Activated T-helper 1 cell treated with anti-CD3 and anti-CD28 coated beads, Interleukin-12 subunit alpha, Interleukin-12 subunit beta, Interleukin-2, Interleukin-4 antibody, amounts not matched to agents 30 ng/mL and 10 ng/mL and 1 ng/mL, durations not matched to agents 14 hours and 24 hours and 36 hours (primary cell): ENCODE data around the gene PYGM. TPM values are rescaled to one million over a fixed set of nuclear protein-coding genes. Genes with fewer than 3 reads are reported as not detected.

Experiments
- DNase-seq: peaks from one replicate; pipeline ENCODE4 v3.0.0; 2021; ENCODE audit warnings: low spot score
- H3K27ac Mint-ChIP-seq: one replicate; pipeline ENCODE4 v1.8.0; 2021; ENCODE audit warnings: mild to moderate bottlenecking, mixed read lengths
- H3K27me3 Mint-ChIP-seq: one replicate; pipeline ENCODE4 v1.8.0; 2022; ENCODE audit warnings: mild to moderate bottlenecking, moderate library complexity, mixed read lengths; ENCODE audit not compliant: insufficient read depth
- H3K36me3 Mint-ChIP-seq: one replicate; pipeline ENCODE4 v1.8.0; 2021; ENCODE audit warnings: low read depth, mixed read lengths
- H3K4me1 Mint-ChIP-seq: one replicate; pipeline ENCODE4 v1.8.0; 2021; ENCODE audit warnings: low read depth, mixed read lengths
- H3K4me3 Mint-ChIP-seq: one replicate; pipeline ENCODE4 v1.8.0; 2021; ENCODE audit warnings: mild to moderate bottlenecking, moderate library complexity, mixed read lengths
- H3K9me3 Mint-ChIP-seq: one replicate; pipeline ENCODE4 v1.8.0; 2021; ENCODE audit warnings: mixed read lengths
- intact Hi-C: fragments of 100-400 bp; cut with micrococcal nuclease; formaldehyde crosslinking; loops from one replicate; pipeline ENCODE4 v1.15.1; 2024
- total RNA-seq: library from RNA; stranded (reverse); gene quantifications from 2 replicates; pipeline ENCODE4 v1.2.3, GENCODE V29; 2022

PYGM gene
- total RNA-seq, 1 donor from 2014 or later = 2.7 TPM

DNA sequence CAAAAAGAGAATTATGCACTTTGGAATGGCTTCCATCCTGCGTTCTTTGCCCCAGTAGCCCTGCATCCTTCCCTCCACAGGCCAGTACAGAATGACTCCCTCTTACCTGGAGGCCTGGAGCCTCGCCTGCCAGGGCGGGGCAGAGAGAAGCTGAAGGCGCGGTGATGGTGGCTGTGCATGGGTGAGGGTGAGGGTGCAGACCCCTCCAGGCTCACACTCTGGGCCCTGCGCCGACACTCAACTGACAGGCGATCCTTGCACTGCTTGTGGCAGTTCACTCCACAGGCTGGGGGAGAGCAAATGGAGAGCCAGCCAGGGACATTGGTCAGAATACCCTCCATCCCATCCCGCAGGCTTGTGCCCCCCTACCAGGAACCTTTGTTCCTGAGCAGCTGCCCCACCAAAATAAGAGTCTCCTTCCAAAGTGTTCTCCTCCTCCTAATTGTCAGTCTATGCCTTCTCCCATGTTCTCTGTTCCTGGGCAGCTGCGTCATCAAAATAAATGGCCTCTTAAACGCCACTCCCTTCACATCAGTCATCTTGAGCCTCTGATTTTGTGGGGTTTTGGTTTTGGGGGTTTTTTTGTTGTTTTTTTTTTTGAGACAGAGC is 30.9 kb downstream of the PYGM start:
- peaks cover 12% of the 10 kb centered on the region for H3K4me1 Mint-ChIP-seq
- H3K36me3 Mint-ChIP-seq = peaks cover 20% of the 10 kb centered on the region
- no peak overlapping the region for H3K4me3 Mint-ChIP-seq
- H3K9me3 Mint-ChIP-seq = no peaks in the 10 kb centered on the region
- intact Hi-C loops = no loop called here
- DNase-seq = no peak
- no peaks in the 10 kb centered on the region for H3K27me3 Mint-ChIP-seq
- H3K27ac Mint-ChIP-seq = no peak overlapping the region

- intact Hi-C loops = no loop called here
- Mint-ChIP-seq H3K27me3 (peaks cover 7% of the 10 kb centered on the region), H3K4me3 (no peak overlapping the region), H3K9me3 (no peaks in the 10 kb centered on the region), H3K27ac (no peak overlapping the region), H3K36me3 (peaks cover 20% of the 10 kb centered on the region), H3K4me1 (peaks cover 13% of the 10 kb centered on the region)
- no peak for DNase-seq
Measured at GRCh38 chr11:64726867-64727530, 32.8 kb downstream of the PYGM start.

- DNase-seq = no peak
- Mint-ChIP-seq H3K4me3 (no peak overlapping the region), H3K36me3 (peaks cover 13% of the 10 kb centered on the region), H3K9me3 (no peaks in the 10 kb centered on the region), H3K27ac (no peak overlapping the region), H3K4me1 (peaks cover 13% of the 10 kb centered on the region), H3K27me3 (peaks cover 14% of the 10 kb centered on the region)
- intact Hi-C loops = no loop called here
Measured at GRCh38 chr11:64726211-64726641, 33.5 kb downstream of the PYGM start.

GRCh38 chr11:64724863-64725532 is 34.8 kb downstream of the PYGM start:
- peaks cover 11% of the 10 kb centered on the region for H3K36me3 Mint-ChIP-seq
- no peaks in the 10 kb centered on the region for H3K9me3 Mint-ChIP-seq
- intact Hi-C loops = no loop called here
- H3K27me3 Mint-ChIP-seq = peaks cover 26% of the 10 kb centered on the region
- H3K27ac Mint-ChIP-seq = peak overlapping the region; percentile 64
- peak overlapping the region; percentile 48 for H3K4me3 Mint-ChIP-seq
- peaks cover 13% of the 10 kb centered on the region for H3K4me1 Mint-ChIP-seq
- DNase-seq = no peak

DNA sequence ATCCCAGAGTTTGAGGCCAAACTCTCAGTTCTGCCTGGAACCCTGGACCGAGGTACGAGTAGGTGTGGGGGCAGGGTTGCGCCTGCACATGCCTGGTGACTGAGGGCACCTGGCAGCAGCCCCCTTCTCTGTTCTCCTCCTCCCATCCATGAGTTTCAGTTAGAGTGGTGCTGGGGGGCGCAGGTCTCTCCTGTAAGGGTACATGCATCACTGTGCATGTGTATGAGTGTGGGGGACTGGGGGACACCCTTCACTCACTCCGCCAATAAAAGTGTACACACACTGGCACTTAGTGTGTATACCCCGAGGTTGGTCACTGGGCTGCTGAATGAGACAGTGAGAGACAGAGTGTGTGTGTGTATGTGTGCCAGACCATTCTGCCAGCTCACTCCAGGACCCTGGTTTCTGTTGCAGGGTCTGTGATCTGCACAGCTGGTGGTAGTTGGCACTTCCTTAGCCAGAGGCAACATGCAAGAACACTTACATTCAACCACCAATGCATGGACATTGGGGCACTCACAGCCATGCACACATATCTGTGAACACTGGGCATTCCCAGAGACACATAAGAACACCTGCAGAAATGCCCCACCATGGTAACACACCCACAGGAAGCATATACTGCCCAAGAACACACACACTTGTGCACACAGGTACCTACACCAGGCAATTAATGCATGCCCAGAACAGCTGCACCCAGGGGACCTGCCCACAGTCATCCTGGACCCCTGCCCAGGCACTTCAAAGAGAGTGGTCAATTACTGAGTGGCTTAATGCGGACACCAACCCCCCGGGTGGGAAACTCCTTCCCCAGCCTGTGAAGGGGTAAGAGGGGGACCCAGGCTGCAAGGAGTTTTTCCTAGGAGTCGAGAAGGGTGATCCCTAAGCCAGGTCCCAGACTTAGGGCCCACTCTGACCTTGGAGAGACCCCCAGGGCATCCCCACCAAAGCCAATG is 35.6 kb downstream of the PYGM start:
- intact Hi-C loops = loop anchor here (1.0 kb wide), 3 partner anchors 19 to 171 kb away; no protein-coding TSS in a partner anchor
- Mint-ChIP-seq H3K27ac (peak overlapping the region; percentile 52), H3K4me3 (peak overlapping the region; percentile 62), H3K36me3 (peaks cover 11% of the 10 kb centered on the region), H3K9me3 (no peaks in the 10 kb centered on the region), H3K27me3 (peaks cover 33% of the 10 kb centered on the region), H3K4me1 (peaks cover 13% of the 10 kb centered on the region)
- DNase-seq = no peak

DNA sequence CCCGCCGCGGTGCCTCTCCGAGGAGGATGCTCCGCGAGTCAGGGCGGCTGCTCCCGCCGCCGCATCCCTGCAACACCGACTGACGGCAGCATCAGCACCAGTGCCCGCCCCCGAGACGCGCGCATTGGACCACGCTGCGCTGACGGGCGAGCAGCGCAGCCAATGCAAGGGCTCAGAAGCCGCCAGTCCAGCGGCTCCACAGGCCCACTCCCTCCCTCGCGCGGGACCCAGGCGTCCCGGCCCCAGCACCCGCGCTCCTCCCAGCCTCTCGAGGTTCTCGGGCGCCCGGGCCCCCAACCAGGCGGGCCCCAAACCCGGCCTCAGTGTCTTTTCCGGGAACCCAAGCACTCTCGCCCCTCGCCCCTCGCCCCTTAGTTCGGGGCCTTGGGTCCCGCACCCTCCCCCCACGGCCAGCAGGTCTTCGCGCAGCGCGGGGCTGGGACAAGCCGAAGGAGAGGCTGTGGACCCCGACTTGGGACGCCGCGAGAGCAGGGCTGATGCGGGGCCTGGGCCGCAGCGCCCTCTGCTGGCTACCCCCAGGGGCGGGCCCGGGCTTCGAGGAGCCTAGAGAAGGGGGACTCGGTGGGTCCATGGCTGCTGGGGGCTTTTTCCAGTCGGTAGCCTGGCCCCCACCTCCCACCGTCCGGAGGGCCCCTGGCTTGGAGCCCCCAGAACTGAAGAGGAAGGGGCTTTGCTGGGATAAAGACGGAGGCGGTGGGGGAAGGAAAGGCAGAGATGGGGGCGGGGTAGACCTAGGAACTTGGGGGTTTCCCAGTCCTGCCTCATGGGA is 36.5 kb downstream of the PYGM start, which contains the start of gene NRXN2:
NRXN2 (minus strand) TSS at position 81 of the 790 bp plus-strand sequence. CDS start 9,498 bp downstream, outside the sequence.
- peak; percentile 90 for DNase-seq
- Mint-ChIP-seq H3K9me3 (no peaks in the 10 kb centered on the region), H3K27ac (peak within 1 kb of the TSS; percentile 52), H3K4me3 (peak within 1 kb of the TSS; percentile 62), H3K27me3 (peaks cover 41% of the 10 kb centered on the region), H3K36me3 (peaks cover 5% of the 10 kb centered on the region), H3K4me1 (peaks cover 13% of the 10 kb centered on the region)
- intact Hi-C loops = loop anchor here (1.0 kb wide), 3 partner anchors 20 to 170 kb away; no protein-coding TSS in a partner anchor

- peak overlapping the region; percentile 34 for H3K27ac Mint-ChIP-seq
- no peaks in the 10 kb centered on the region for H3K36me3 Mint-ChIP-seq
- intact Hi-C loops = loop anchor here (1.0 kb wide), 3 partner anchors 21 to 169 kb away; no protein-coding TSS in a partner anchor
- H3K4me1 Mint-ChIP-seq = peaks cover 13% of the 10 kb centered on the region
- no peaks in the 10 kb centered on the region for H3K9me3 Mint-ChIP-seq
- H3K4me3 Mint-ChIP-seq = peak overlapping the region; percentile 56
- DNase-seq = no peak
- H3K27me3 Mint-ChIP-seq = peaks cover 47% of the 10 kb centered on the region
Measured at GRCh38 chr11:64722141-64723065, 37.4 kb downstream of the PYGM start.

GRCh38 chr11:64721359-64721699 is 38.4 kb downstream of the PYGM start:
- intact Hi-C loops = no loop called here
- peaks cover 57% of the 10 kb centered on the region for H3K27me3 Mint-ChIP-seq

GRCh38 chr11:64720640-64721358 is 39.0 kb downstream of the PYGM start:
- Mint-ChIP-seq H3K27me3 (peaks cover 59% of the 10 kb centered on the region), H3K4me3 (no peak overlapping the region), H3K36me3 (no peaks in the 10 kb centered on the region), H3K9me3 (no peaks in the 10 kb centered on the region), H3K4me1 (peaks cover 13% of the 10 kb centered on the region), H3K27ac (no peak overlapping the region)
- DNase-seq = no peak
- intact Hi-C loops = no loop called here

More at GRCh38 chr11:64721359-64721699, 38.4 kb downstream of the PYGM start:
- H3K4me3 Mint-ChIP-seq = no peak overlapping the region
- no peak overlapping the region for H3K27ac Mint-ChIP-seq
- peaks cover 13% of the 10 kb centered on the region for H3K4me1 Mint-ChIP-seq
- no peaks in the 10 kb centered on the region for H3K9me3 Mint-ChIP-seq
- DNase-seq = no peak
- H3K36me3 Mint-ChIP-seq = no peaks in the 10 kb centered on the region

DNA sequence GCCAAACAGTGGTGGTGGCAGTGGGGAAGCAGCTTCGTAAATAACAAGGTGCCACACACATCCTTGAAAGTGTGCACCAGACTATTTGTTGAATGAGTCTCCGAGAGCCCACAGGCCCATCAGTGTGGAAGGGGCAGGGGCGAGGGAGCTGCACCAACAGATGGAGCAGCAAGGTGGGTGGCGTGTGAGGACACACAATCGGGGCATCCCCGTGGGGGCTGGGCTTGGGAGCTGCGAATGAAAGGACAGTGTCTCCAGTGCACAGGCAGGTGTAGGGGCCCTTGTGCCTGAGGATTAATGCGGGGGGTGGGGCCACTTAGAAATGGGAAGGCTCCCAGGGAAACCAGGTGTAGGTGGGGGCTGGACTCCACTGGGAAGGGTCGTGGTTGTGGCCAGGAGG is 39.6 kb downstream of the PYGM start:
- H3K4me3 Mint-ChIP-seq = no peak overlapping the region
- intact Hi-C loops = no loop called here
- H3K4me1 Mint-ChIP-seq = peaks cover 11% of the 10 kb centered on the region
- DNase-seq = no peak
- no peak overlapping the region for H3K27ac Mint-ChIP-seq
- no peaks in the 10 kb centered on the region for H3K9me3 Mint-ChIP-seq
- peaks cover 65% of the 10 kb centered on the region for H3K27me3 Mint-ChIP-seq
- no peaks in the 10 kb centered on the region for H3K36me3 Mint-ChIP-seq
